SK-N-SH treated with all-trans-retinoic acid at 6 μM for 48 hours (cell line): ENCODE results near the gene CDC5L.

ENCODE experiments used
- ATAC-seq: fragments of 200-7000 bp; cut with Tn5 transposase; 3 replicates; pipeline ENCODE4 v1.9.1; 2020; ENCODE audit warnings: mild to moderate bottlenecking, moderate library complexity
- ARNTL ChIP-seq: fragments of 450-650 bp; formaldehyde crosslinking; IDR thresholded peaks from 2 replicates; pipeline ENCODE4 v1.5.0; 2020; ENCODE audit warnings: low read depth, mild to moderate bottlenecking, moderate library complexity, borderline replicate concordance
- BACH2 ChIP-seq: fragments of 250-450 bp; sonication (Bioruptor Pico); IDR thresholded peaks from 2 replicates; pipeline ENCODE4 v1.9.0; 2021; ENCODE audit warnings: mild to moderate bottlenecking, borderline replicate concordance
- CREB5 ChIP-seq: fragments of 250-450 bp; sonication (Bioruptor Pico); IDR thresholded peaks from 2 replicates; pipeline ENCODE4 v1.5.1; 2020; ENCODE audit warnings: low read depth, mild to moderate bottlenecking, moderate library complexity
- CSDC2 ChIP-seq: fragments of 250-450 bp; sonication (Bioruptor Pico); IDR thresholded peaks from 2 replicates; pipeline ENCODE4 v1.5.0; 2020; ENCODE audit warnings: mild to moderate bottlenecking, moderate library complexity
- CSRNP3 ChIP-seq: fragments of 250-450 bp; sonication (Bioruptor Pico); IDR thresholded peaks from 2 replicates; pipeline ENCODE4 v1.5.1; 2021; ENCODE audit warnings: mild to moderate bottlenecking, moderate library complexity
- ESRRG ChIP-seq: fragments of 250-450 bp; sonication (Bioruptor Pico); IDR thresholded peaks from 2 replicates; pipeline ENCODE4 v1.6.1; 2021; ENCODE audit warnings: mild to moderate bottlenecking
- GLIS3 ChIP-seq: fragments of 250-450 bp; sonication (Bioruptor Pico); IDR thresholded peaks from 2 replicates; pipeline ENCODE4 v1.5.0; 2020; ENCODE audit warnings: mild to moderate bottlenecking, moderate library complexity
- ISL1 ChIP-seq: fragments of 250-450 bp; sonication (Bioruptor Pico); IDR thresholded peaks from 2 replicates; pipeline ENCODE4 v2.1.2; 2022; ENCODE audit warnings: mild to moderate bottlenecking, moderate library complexity
- OSR1 ChIP-seq: fragments of 250-450 bp; sonication (Bioruptor Pico); IDR thresholded peaks from 2 replicates; pipeline ENCODE4 v1.8.0; 2022; ENCODE audit warnings: moderate library complexity, mild to moderate bottlenecking, inconsistent platforms
- PATZ1 ChIP-seq: fragments of 250-450 bp; sonication (Bioruptor Pico); IDR thresholded peaks from 2 replicates; pipeline ENCODE4 v1.8.0; 2020; ENCODE audit warnings: mild to moderate bottlenecking, moderate library complexity, borderline replicate concordance
- PPARA ChIP-seq: fragments of 250-450 bp; sonication (Bioruptor Pico); IDR thresholded peaks from 2 replicates; pipeline ENCODE4 v1.5.0; 2020; ENCODE audit warnings: mild to moderate bottlenecking, borderline replicate concordance
- RARB ChIP-seq: fragments of 250-450 bp; sonication (Bioruptor Pico); IDR thresholded peaks from 2 replicates; pipeline ENCODE4 v1.8.0; 2021; ENCODE audit warnings: mild to moderate bottlenecking, moderate library complexity
- SNAI2 ChIP-seq: fragments of 250-450 bp; sonication (Bioruptor Pico); IDR thresholded peaks from 2 replicates; pipeline ENCODE4 v1.5.0; 2020; ENCODE audit warnings: mild to moderate bottlenecking, moderate library complexity
- TCF4 ChIP-seq: fragments of 250-450 bp; sonication (Bioruptor Pico); IDR thresholded peaks from 2 replicates; pipeline ENCODE4 v1.8.0; 2021; ENCODE audit warnings: mild to moderate bottlenecking, moderate library complexity, borderline replicate concordance
- TOX ChIP-seq: fragments of 250-450 bp; sonication (Bioruptor Pico); IDR thresholded peaks from 2 replicates; pipeline ENCODE4 v1.8.0; 2021; ENCODE audit warnings: mild to moderate bottlenecking, moderate library complexity, borderline replicate concordance
- TSHZ2 ChIP-seq: fragments of 250-450 bp; sonication (Bioruptor Pico); IDR thresholded peaks from 2 replicates; pipeline ENCODE4 v1.5.0; 2020; ENCODE audit warnings: mild to moderate bottlenecking, moderate library complexity
- ZC3H10 ChIP-seq: fragments of 250-450 bp; sonication (Bioruptor Pico); IDR thresholded peaks from 2 replicates; pipeline ENCODE4 v1.5.1; 2021; ENCODE audit warnings: mild to moderate bottlenecking, moderate library complexity
- ZFP3 ChIP-seq: fragments of 250-450 bp; sonication (Bioruptor Pico); IDR thresholded peaks from 2 replicates; pipeline ENCODE4 v1.5.0; 2020; ENCODE audit warnings: mild to moderate bottlenecking, moderate library complexity
- ZFP30 ChIP-seq: fragments of 450-650 bp; formaldehyde crosslinking; IDR thresholded peaks from 2 replicates; pipeline ENCODE4 v1.5.0; 2022; ENCODE audit warnings: mild to moderate bottlenecking, moderate library complexity
- ZNF565 ChIP-seq: fragments of 450-650 bp; formaldehyde crosslinking; conservative IDR thresholded peaks from 2 replicates; pipeline ENCODE4 v1.5.0; 2020; ENCODE audit warnings: low read depth, mild to moderate bottlenecking, moderate library complexity
- ZNF70 ChIP-seq: fragments of 450-650 bp; formaldehyde crosslinking; IDR thresholded peaks from 2 replicates; pipeline ENCODE4 v1.5.0; 2020; ENCODE audit warnings: mild to moderate bottlenecking, moderate library complexity
- ZNF8 ChIP-seq: fragments of 450-650 bp; formaldehyde crosslinking; IDR thresholded peaks from 2 replicates; pipeline ENCODE4 v1.5.0; 2020; ENCODE audit warnings: mild to moderate bottlenecking, moderate library complexity

CDC5L gene

GRCh38 chr6:44468835-44469234 lies 81.3 kb downstream of the CDC5L start:
- ATAC-seq = no peak

GRCh38 chr6:44470115-44470464 lies 82.6 kb downstream of the CDC5L start:
- no peak for ATAC-seq
- TF ChIP-seq BACH2 (CRISPR knock-in tag) (no peak), ARNTL (CRISPR knock-in tag) (no peak), OSR1 (no peak), RARB (CRISPR knock-in tag) (no peak), TCF4 (CRISPR knock-in tag) (no peak), GLIS3 (CRISPR knock-in tag) (no peak), ZC3H10 (CRISPR knock-in tag) (no peak), CSDC2 (CRISPR knock-in tag) (no peak), ZNF70 (CRISPR knock-in tag) (no peak), TSHZ2 (CRISPR knock-in tag) (no peak), ZNF8 (CRISPR knock-in tag) (no peak), CSRNP3 (CRISPR knock-in tag) (no peak), ZFP3 (CRISPR knock-in tag) (no peak), SNAI2 (no peak), CREB5 (no peak), PPARA (CRISPR knock-in tag) (no peak), ESRRG (no peak), TOX (CRISPR knock-in tag) (no peak)

More at GRCh38 chr6:44468835-44469234, 81.3 kb downstream of the CDC5L start:
- TF ChIP-seq GLIS3 (CRISPR knock-in tag) (no peak), ISL1 (CRISPR knock-in tag) (peak; percentile 75)

GRCh38 chr6:44470746-44471145 lies 83.2 kb downstream of the CDC5L start:
- ATAC-seq = no peak
- TF ChIP-seq BACH2 (CRISPR knock-in tag) = no peak
- TF ChIP-seq ESRRG = no peak
- TF ChIP-seq ZC3H10 (CRISPR knock-in tag) = no peak
- no peak for TF ChIP-seq CSRNP3 (CRISPR knock-in tag)
- TF ChIP-seq ZFP3 (CRISPR knock-in tag) = no peak
- TF ChIP-seq TCF4 (CRISPR knock-in tag) = no peak
- no peak for TF ChIP-seq GLIS3 (CRISPR knock-in tag)
- no peak for TF ChIP-seq ISL1 (CRISPR knock-in tag)
- no peak for TF ChIP-seq ARNTL (CRISPR knock-in tag)
- TF ChIP-seq RARB (CRISPR knock-in tag) = no peak
- no peak for TF ChIP-seq ZFP30
- TF ChIP-seq ZNF565 (CRISPR knock-in tag) = no peak
- no peak for TF ChIP-seq SNAI2
- TF ChIP-seq CSDC2 (CRISPR knock-in tag) = no peak
- TF ChIP-seq CREB5 = no peak
- TF ChIP-seq ZNF70 (CRISPR knock-in tag) = no peak
- no peak for TF ChIP-seq ZNF8 (CRISPR knock-in tag)
- no peak for TF ChIP-seq PATZ1
